Nephron progenitor cell (in vitro differentiated cells): ENCODE data around the gene THBS2.
A peak's percentile ranks its signal among the peaks of the same experiment; 100 is the strongest.

ENCODE experiments used
- DNase-seq: peaks from one replicate; pipeline ENCODE4 v3.0.0; 2021
- H3K27ac Mint-ChIP-seq: 2 replicates; pipeline ENCODE4 v1.8.0; 2021; ENCODE audit warnings: mild to moderate bottlenecking, moderate library complexity, mixed read lengths
- H3K27me3 Mint-ChIP-seq: 2 replicates; pipeline ENCODE4 v1.8.0; 2021; ENCODE audit warnings: mild to moderate bottlenecking, low read depth, mixed read lengths; ENCODE audit not compliant: poor library complexity
- H3K36me3 Mint-ChIP-seq: 2 replicates; pipeline ENCODE4 v1.8.0; 2021; ENCODE audit warnings: low read depth, mixed read lengths
- H3K4me1 Mint-ChIP-seq: 2 replicates; pipeline ENCODE4 v1.8.0; 2021; ENCODE audit warnings: mixed read lengths
- H3K4me3 Mint-ChIP-seq: 2 replicates; pipeline ENCODE4 v1.8.0; 2021; ENCODE audit warnings: mild to moderate bottlenecking, moderate library complexity, mixed read lengths
- H3K9me3 Mint-ChIP-seq: 2 replicates; pipeline ENCODE4 v1.8.0; 2021; ENCODE audit warnings: mild to moderate bottlenecking, moderate library complexity, mixed read lengths
- CTCF ChIP-seq: fragments of 200-600 bp; sonication (generic); IDR thresholded peaks from 2 replicates; pipeline ENCODE4 v1.5.0; 2021; ENCODE audit warnings: antibody characterized with exemption

Gene THBS2

GRCh38 chr6:169289619-169290339 lies 36.1 kb upstream of the THBS2 start:
- Mint-ChIP-seq H3K4me3 (no peak overlapping the region), H3K9me3 (peaks cover under 1% of the 10 kb centered on the region), H3K27ac (no peak overlapping the region), H3K4me1 (peaks cover 30% of the 10 kb centered on the region), H3K36me3 (no peaks in the 10 kb centered on the region), H3K27me3 (peaks cover 7% of the 10 kb centered on the region)
- no peak for DNase-seq
- no peak for TF ChIP-seq CTCF

GRCh38 chr6:169289257-169289618 lies 35.6 kb upstream of the THBS2 start:
- H3K27me3 Mint-ChIP-seq = peaks cover 7% of the 10 kb centered on the region
- no peak overlapping the region for H3K27ac Mint-ChIP-seq
- no peak overlapping the region for H3K4me3 Mint-ChIP-seq
- H3K4me1 Mint-ChIP-seq = peaks cover 30% of the 10 kb centered on the region
- H3K36me3 Mint-ChIP-seq = no peaks in the 10 kb centered on the region
- no peak for DNase-seq
- no peaks in the 10 kb centered on the region for H3K9me3 Mint-ChIP-seq
- TF ChIP-seq CTCF = no peak

- no peak for TF ChIP-seq CTCF
- Mint-ChIP-seq H3K36me3 (no peaks in the 10 kb centered on the region), H3K4me1 (peaks cover 30% of the 10 kb centered on the region), H3K9me3 (no peaks in the 10 kb centered on the region), H3K4me3 (no peak overlapping the region), H3K27ac (peak overlapping the region; percentile 50), H3K27me3 (peaks cover 7% of the 10 kb centered on the region)
- DNase-seq = no peak
Observed at GRCh38 chr6:169288591-169288990, 34.9 kb upstream of the THBS2 start.

GRCh38 chr6:169287675-169288074 lies 34.0 kb upstream of the THBS2 start:
- H3K4me3 Mint-ChIP-seq = no peak overlapping the region
- H3K4me1 Mint-ChIP-seq = peaks cover 21% of the 10 kb centered on the region
- no peaks in the 10 kb centered on the region for H3K36me3 Mint-ChIP-seq
- peaks cover 7% of the 10 kb centered on the region for H3K27me3 Mint-ChIP-seq
- no peaks in the 10 kb centered on the region for H3K9me3 Mint-ChIP-seq
- TF ChIP-seq CTCF = no peak
- DNase-seq = no peak
- no peak overlapping the region for H3K27ac Mint-ChIP-seq

GRCh38 chr6:169286961-169287360 lies 33.3 kb upstream of the THBS2 start:
- Mint-ChIP-seq H3K4me3 (no peak overlapping the region), H3K27ac (no peak overlapping the region), H3K27me3 (peaks cover 10% of the 10 kb centered on the region), H3K36me3 (no peaks in the 10 kb centered on the region), H3K4me1 (peaks cover 14% of the 10 kb centered on the region), H3K9me3 (no peaks in the 10 kb centered on the region)
- TF ChIP-seq CTCF = no peak
- DNase-seq = no peak

GRCh38 chr6:169285165-169285564 lies 31.5 kb upstream of the THBS2 start:
- DNase-seq = no peak
- Mint-ChIP-seq H3K9me3 (no peaks in the 10 kb centered on the region), H3K27me3 (peaks cover 8% of the 10 kb centered on the region), H3K27ac (no peak overlapping the region), H3K4me1 (peaks cover 6% of the 10 kb centered on the region), H3K4me3 (no peak overlapping the region), H3K36me3 (no peaks in the 10 kb centered on the region)
- no peak for TF ChIP-seq CTCF
